ENCODE data around the gene PLP1. TPM values are rescaled to one million over a fixed set of nuclear protein-coding genes. Genes with fewer than 3 reads are reported as not detected.

Gene PLP1
- total RNA-seq, 1 experiment from 2014 or later = 29.2 TPM

GRCh38 chrX:103754401-103754800 lies 22.2 kb upstream of the PLP1 start:
- H3K27me3 Mint-ChIP-seq (ENCODE audit: low read depth) = no peaks in the 10 kb centered on the region
- peak; percentile 10; the same call in 1 of the 2 replicates for ATAC-seq
- no peaks in the 10 kb centered on the region for H3K9me3 Mint-ChIP-seq
- peak overlapping the region; percentile 51; the same call in 1 of the 2 replicates for H3K27ac Mint-ChIP-seq
- POLR2A ChIA-PET = no interaction called here
- no peak for DNase-seq (ENCODE audit: low spot score)
- H3K36me3 Mint-ChIP-seq = peaks cover 57% of the 10 kb centered on the region
- CTCF ChIA-PET = interaction anchor here (2.0 kb wide), 1 partner anchor 20 kb away, joined by 7 read pairs; no protein-coding TSS in a partner anchor
- peaks cover 66% of the 10 kb centered on the region for H3K4me1 Mint-ChIP-seq
- no peak for TF ChIP-seq ZNF532 (CRISPR knock-in tag; IDR thresholded peaks at IDR 0.05; ENCODE audit: borderline replicate concordance)
- 0 out of 2 replicates have a peak, but pooled peaks have one; percentile 14 for TF ChIP-seq PRDM15 (CRISPR knock-in tag; IDR thresholded peaks at IDR 0.05)
- no peak overlapping the region for H3K4me3 Mint-ChIP-seq

GRCh38 chrX:103756736-103757135 lies 19.9 kb upstream of the PLP1 start:
- Mint-ChIP-seq H3K27ac (no peak overlapping the region), H3K4me3 (no peak overlapping the region), H3K27me3 (ENCODE audit: low read depth) (no peaks in the 10 kb centered on the region), H3K36me3 (peaks cover 65% of the 10 kb centered on the region), H3K4me1 (peaks cover 72% of the 10 kb centered on the region), H3K9me3 (no peaks in the 10 kb centered on the region)
- CTCF ChIA-PET = no interaction called here
- ATAC-seq (no peak), DNase-seq (ENCODE audit: low spot score) (no peak)
- TF ChIP-seq MAX (CRISPR knock-in tag; IDR thresholded peaks at IDR 0.05) (no peak), TEAD4 (CRISPR knock-in tag; IDR thresholded peaks at IDR 0.05) (no peak), ZNF138 (CRISPR knock-in tag; conservative IDR thresholded peaks at IDR 0.05) (no peak), GRHL2 (CRISPR knock-in tag; IDR thresholded peaks at IDR 0.05; ENCODE audit: insufficient replicate concordance, severe bottlenecking) (no peak), IRF2 (CRISPR knock-in tag; IDR thresholded peaks at IDR 0.05; ENCODE audit: borderline replicate concordance, low read depth) (no peak), ETV6 (CRISPR knock-in tag; IDR thresholded peaks at IDR 0.05) (no peak), SP1 (CRISPR knock-in tag; conservative IDR thresholded peaks at IDR 0.05) (no peak), ZBTB21 (CRISPR knock-in tag; IDR thresholded peaks at IDR 0.05; ENCODE audit: borderline replicate concordance) (no peak), ATF2 (CRISPR knock-in tag; IDR thresholded peaks at IDR 0.05; ENCODE audit: borderline replicate concordance, low read depth) (no peak)
- POLR2A ChIA-PET = no interaction called here

GRCh38 chrX:103758555-103758954 lies 18.1 kb upstream of the PLP1 start:
- peaks cover 75% of the 10 kb centered on the region for H3K36me3 Mint-ChIP-seq
- ATAC-seq (no peak), DNase-seq (ENCODE audit: low spot score) (no peak)
- no peaks in the 10 kb centered on the region for H3K9me3 Mint-ChIP-seq
- CTCF ChIA-PET = no interaction called here
- POLR2A ChIA-PET = no interaction called here
- peak overlapping the region; percentile 73; the same call in 1 of the 2 replicates for H3K27ac Mint-ChIP-seq
- no peaks in the 10 kb centered on the region for H3K27me3 Mint-ChIP-seq (ENCODE audit: low read depth)
- peaks cover 82% of the 10 kb centered on the region for H3K4me1 Mint-ChIP-seq
- no peak overlapping the region for H3K4me3 Mint-ChIP-seq
- no peak for TF ChIP-seq ZNF232 (CRISPR knock-in tag; IDR thresholded peaks at IDR 0.05)
- TF ChIP-seq JUN (CRISPR knock-in tag; IDR thresholded peaks at IDR 0.05) = no peak
- no peak for TF ChIP-seq NR3C1 (CRISPR knock-in tag; conservative IDR thresholded peaks at IDR 0.05; ENCODE audit: low read depth)
- no peak for TF ChIP-seq ZNF416 (CRISPR knock-in tag; IDR thresholded peaks at IDR 0.05)
- TF ChIP-seq ARID4B (CRISPR knock-in tag; IDR thresholded peaks at IDR 0.05; ENCODE audit: borderline replicate concordance) = no peak
- TF ChIP-seq ZNF396 (CRISPR knock-in tag; IDR thresholded peaks at IDR 0.05; ENCODE audit: borderline replicate concordance) = no peak
- TF ChIP-seq ZMAT4 (CRISPR knock-in tag; IDR thresholded peaks at IDR 0.05) = no peak

All from WTC11 (cell line).